HL-60 (cell line): ENCODE results near the gene PLXNA2.

ENCODE experiments used
- DNase-seq, 2 experiments: peaks; one replicate each; pipeline ENCODE4 v3.0.0-alpha.2; 2010 to 2020; ENCODE audit warnings: low read depth in 1 of 2, low spot score in 1 of 2
- H3K27ac ChIP-seq: fragments of 250-450 bp; sonication (Bioruptor Pico); replicated peaks from 2 replicates; pipeline ENCODE4 v1.5.1; 2020; ENCODE audit warnings: mild to moderate bottlenecking, moderate library complexity
- H3K27me3 ChIP-seq: fragments of 250-450 bp; sonication (Bioruptor Pico); 2 replicates; pipeline ENCODE4 v1.5.1; 2021; ENCODE audit warnings: mild to moderate bottlenecking, moderate library complexity; ENCODE audit not compliant: insufficient read depth, poor library complexity, severe bottlenecking
- H3K4me3 ChIP-seq: replicated peaks from 2 replicates; pipeline ENCODE4 v1.5.1; 2011; ENCODE audit warnings: mild to moderate bottlenecking, control low read depth, low read length; ENCODE audit not compliant: insufficient read depth
- GABPA ChIP-seq: IDR thresholded peaks from 2 replicates; pipeline ENCODE4 v1.6.1; 2012; ENCODE audit warnings: low read depth
- POLR2AphosphoS5 ChIP-seq: IDR thresholded peaks from 2 replicates; pipeline ENCODE4 v1.6.1; 2012; ENCODE audit warnings: low read depth
- REST ChIP-seq: IDR thresholded peaks from 2 replicates; pipeline ENCODE4 v1.6.1; 2012; ENCODE audit warnings: low read depth; ENCODE audit not compliant: insufficient replicate concordance
- SPI1 ChIP-seq: IDR thresholded peaks from 2 replicates; pipeline ENCODE4 v1.6.1; 2012; ENCODE audit warnings: low read depth, mild to moderate bottlenecking, borderline replicate concordance
- TF ChIP-seq, protein P1 (sequence below): IDR thresholded peaks from one replicate; pipeline ENCODE4 v1.5.1; 2011; ENCODE audit warnings: low read length, control low read depth, inconsistent platforms; ENCODE audit not compliant: insufficient read depth

PLXNA2 gene

GRCh38 chr1:208117826-208118225 is 126.4 kb downstream of the PLXNA2 start:
- H3K27me3 ChIP-seq: no peaks in the 10 kb centered on the region
- no peak for TF ChIP-seq SPI1
- TF ChIP-seq REST: no peak
- TF ChIP-seq POLR2AphosphoS5: no peak
- TF ChIP-seq, protein P1, sequence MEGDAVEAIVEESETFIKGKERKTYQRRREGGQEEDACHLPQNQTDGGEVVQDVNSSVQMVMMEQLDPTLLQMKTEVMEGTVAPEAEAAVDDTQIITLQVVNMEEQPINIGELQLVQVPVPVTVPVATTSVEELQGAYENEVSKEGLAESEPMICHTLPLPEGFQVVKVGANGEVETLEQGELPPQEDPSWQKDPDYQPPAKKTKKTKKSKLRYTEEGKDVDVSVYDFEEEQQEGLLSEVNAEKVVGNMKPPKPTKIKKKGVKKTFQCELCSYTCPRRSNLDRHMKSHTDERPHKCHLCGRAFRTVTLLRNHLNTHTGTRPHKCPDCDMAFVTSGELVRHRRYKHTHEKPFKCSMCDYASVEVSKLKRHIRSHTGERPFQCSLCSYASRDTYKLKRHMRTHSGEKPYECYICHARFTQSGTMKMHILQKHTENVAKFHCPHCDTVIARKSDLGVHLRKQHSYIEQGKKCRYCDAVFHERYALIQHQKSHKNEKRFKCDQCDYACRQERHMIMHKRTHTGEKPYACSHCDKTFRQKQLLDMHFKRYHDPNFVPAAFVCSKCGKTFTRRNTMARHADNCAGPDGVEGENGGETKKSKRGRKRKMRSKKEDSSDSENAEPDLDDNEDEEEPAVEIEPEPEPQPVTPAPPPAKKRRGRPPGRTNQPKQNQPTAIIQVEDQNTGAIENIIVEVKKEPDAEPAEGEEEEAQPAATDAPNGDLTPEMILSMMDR: no peak
- TF ChIP-seq GABPA: no peak
- DNase-seq: no peak
- H3K27ac ChIP-seq: no peak overlapping the region
- no peak overlapping the region for H3K4me3 ChIP-seq

DNA sequence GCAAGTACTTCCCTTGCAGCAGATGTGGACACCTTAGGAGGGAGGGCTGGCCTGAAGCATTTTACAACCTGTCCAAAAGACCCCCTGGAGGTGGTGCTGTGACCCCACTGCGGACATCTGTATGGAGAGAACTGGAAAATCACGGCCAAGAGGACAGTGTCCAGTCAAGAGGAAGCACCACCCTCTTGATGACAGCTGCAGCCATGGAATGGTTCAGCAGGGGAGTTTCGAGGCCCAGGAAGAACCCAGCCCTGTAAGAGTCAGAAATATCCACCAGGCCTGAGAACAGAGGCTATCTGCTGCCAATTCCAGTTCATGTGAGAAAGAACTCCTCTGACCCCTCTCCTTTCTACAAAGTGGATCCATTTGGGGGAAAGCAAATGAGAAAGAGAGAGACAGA is 126.8 kb downstream of the PLXNA2 start:
- no peak for TF ChIP-seq POLR2AphosphoS5
- TF ChIP-seq, protein P1: no peak
- no peaks in the 10 kb centered on the region for H3K27me3 ChIP-seq
- no peak for DNase-seq
- no peak overlapping the region for H3K4me3 ChIP-seq
- no peak overlapping the region for H3K27ac ChIP-seq

GRCh38 chr1:208115924-208116640 is 128.1 kb downstream of the PLXNA2 start:
- H3K27ac ChIP-seq: no peak overlapping the region
- H3K27me3 ChIP-seq: no peaks in the 10 kb centered on the region
- TF ChIP-seq REST (no peak), GABPA (no peak), SPI1 (no peak), POLR2AphosphoS5 (no peak)
- TF ChIP-seq, protein P1: no peak
- DNase-seq: no peak
- no peak overlapping the region for H3K4me3 ChIP-seq

- DNase-seq: no peak
- TF ChIP-seq GABPA: no peak
- TF ChIP-seq REST: no peak
- TF ChIP-seq, protein P1: no peak
- no peak for TF ChIP-seq SPI1
- no peak for TF ChIP-seq POLR2AphosphoS5
- Histone ChIP-seq H3K4me3 (no peak overlapping the region), H3K27ac (no peak overlapping the region), H3K27me3 (peaks cover 2% of the 10 kb centered on the region)
These were observed 131.2 kb downstream of the PLXNA2 start for GRCh38 chr1:208113011-208113410.
